Measurements from ENCODE around the gene LAMC3. TPM values are rescaled to one million over a fixed set of nuclear protein-coding genes. Genes with fewer than 3 reads are reported as not detected.
"Not testable (repeated sequence)": the region's sequence is repeated elsewhere in the genome, so short reads cannot be mapped to it uniquely, and the experiment has no call there.

The LAMC3 gene
- total RNA-seq, 6 experiments from 2014 or later: 2.7 to 14.3 (median 3.7) TPM

DNA sequence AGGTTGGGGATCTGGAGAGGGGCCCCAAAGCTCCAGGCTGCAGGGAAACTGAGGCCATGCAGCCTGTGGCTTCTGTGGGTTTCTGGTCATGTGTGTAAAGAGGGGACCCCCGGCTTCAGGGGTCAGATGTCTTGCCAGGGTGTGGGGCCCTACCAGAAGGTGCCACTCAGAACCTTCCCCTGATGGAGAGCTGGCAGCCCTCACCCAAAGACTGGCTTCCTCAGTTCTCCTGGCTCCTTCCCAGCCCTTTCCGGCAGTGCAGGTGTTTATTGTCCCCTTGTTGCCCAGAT, 11.6 kb upstream of the LAMC3 start:
- no peak overlapping the region for H3K27ac ChIP-seq
- H3K36me3 ChIP-seq: no peaks in the 10 kb centered on the region
- TF ChIP-seq POLR2A (IDR thresholded peaks at IDR 0.05): no peak
- TF ChIP-seq, protein P1, sequence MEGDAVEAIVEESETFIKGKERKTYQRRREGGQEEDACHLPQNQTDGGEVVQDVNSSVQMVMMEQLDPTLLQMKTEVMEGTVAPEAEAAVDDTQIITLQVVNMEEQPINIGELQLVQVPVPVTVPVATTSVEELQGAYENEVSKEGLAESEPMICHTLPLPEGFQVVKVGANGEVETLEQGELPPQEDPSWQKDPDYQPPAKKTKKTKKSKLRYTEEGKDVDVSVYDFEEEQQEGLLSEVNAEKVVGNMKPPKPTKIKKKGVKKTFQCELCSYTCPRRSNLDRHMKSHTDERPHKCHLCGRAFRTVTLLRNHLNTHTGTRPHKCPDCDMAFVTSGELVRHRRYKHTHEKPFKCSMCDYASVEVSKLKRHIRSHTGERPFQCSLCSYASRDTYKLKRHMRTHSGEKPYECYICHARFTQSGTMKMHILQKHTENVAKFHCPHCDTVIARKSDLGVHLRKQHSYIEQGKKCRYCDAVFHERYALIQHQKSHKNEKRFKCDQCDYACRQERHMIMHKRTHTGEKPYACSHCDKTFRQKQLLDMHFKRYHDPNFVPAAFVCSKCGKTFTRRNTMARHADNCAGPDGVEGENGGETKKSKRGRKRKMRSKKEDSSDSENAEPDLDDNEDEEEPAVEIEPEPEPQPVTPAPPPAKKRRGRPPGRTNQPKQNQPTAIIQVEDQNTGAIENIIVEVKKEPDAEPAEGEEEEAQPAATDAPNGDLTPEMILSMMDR (IDR thresholded peaks at IDR 0.05): no peak
- WGBS (ENCODE audit: insufficient coverage, low coverage, low lambda C conversion rate, missing lambda C conversion rate): no CpG with 5 or more reads among the region's 2 CpGs
- no peak overlapping the region for H3K4me3 ChIP-seq
- H3K4me1 ChIP-seq: no peaks in the 10 kb centered on the region
- intact Hi-C loops (cut with DNase I): no loop called here
- H3K27me3 ChIP-seq: no peaks in the 10 kb centered on the region
- no peaks in the 10 kb centered on the region for H3K9me3 ChIP-seq
- no peak for DNase-seq
- ATAC-seq: no peak

DNA sequence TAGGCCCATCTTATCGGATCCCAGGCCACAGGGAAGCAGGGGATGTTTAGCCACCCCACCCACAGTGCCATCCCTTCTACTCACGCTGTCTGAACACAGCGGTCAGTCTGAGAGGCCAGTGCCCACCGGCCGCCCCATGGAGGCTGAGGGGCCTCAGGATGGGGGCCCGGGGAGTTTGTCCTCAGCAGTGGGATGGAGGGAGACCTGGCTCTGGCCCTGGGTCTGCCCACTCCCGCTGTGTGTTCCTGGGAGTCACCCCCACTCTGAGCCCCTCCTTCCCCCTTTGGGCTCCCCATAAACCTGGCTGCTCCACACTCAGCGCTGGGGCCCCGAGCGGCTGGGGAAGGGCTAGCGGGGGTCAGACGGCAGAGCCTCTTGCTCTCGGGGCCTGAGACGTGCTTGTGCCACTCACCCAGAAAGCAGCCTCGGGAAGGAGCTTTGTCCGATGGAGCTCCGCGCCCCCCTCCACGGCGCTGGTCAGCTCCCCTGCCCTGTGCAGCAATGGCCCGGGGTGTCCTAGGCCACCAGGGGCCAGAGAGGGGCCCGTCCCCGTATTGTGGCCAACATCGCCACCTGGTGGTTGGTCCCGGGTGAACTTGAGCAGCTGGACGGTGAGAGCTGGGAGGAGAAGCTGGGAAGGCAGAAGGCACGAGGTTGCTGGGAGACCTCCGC, 10.9 kb upstream of the LAMC3 start:
- TF ChIP-seq, protein P1 (IDR thresholded peaks at IDR 0.05): peak; percentile 47 to 59 (median 52)
- no peak for TF ChIP-seq POLR2A (IDR thresholded peaks at IDR 0.05)
- no peaks in the 10 kb centered on the region for H3K4me1 ChIP-seq
- 31% methylated on average over 4 of the region's 28 CpGs for WGBS (ENCODE audit: insufficient coverage, low coverage, low lambda C conversion rate, missing lambda C conversion rate)
- no peaks in the 10 kb centered on the region for H3K36me3 ChIP-seq
- H3K27me3 ChIP-seq: no peaks in the 10 kb centered on the region
- no peaks in the 10 kb centered on the region for H3K9me3 ChIP-seq
- intact Hi-C loops (cut with DNase I): no loop called here
- peak; percentile 61 to 66 (median 64) for DNase-seq
- ATAC-seq: peak; percentile 58 to 85 (median 75)
- no peak overlapping the region for H3K4me3 ChIP-seq
- no peak overlapping the region for H3K27ac ChIP-seq

DNA sequence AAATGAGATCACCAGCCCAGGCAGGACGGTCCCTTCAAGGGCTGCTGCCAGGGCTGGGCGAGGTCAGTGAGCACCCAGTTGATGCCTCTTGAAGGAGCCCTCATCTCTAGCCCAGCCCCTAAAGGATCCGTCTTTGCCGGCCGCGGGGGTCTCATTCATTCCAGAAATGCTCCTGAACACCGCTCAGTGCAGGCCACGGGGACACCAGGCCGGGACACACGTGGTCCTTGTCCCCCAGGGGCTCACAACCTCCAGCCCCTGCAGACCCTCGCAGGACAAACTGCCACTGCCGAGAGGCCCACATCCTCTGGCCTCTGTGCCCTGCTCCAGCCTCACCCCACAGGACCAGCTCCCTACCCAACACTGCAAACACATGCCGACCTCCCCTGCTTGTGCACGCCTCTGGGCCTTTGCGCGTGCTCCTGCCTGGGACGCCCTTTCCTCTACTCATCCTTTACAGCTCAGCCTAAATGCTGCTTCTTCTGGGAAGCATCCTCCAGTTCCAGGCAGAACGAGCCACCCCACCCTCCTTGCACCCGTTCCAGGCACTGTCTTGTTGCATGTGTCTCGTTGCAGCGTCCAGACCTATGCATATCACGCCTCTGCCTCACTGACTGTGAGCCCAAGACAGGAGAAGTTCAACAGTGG, 10.3 kb upstream of the LAMC3 start:
- intact Hi-C loops (cut with DNase I): no loop called here
- Histone ChIP-seq H3K9me3 (no peaks in the 10 kb centered on the region), H3K27ac (no peak overlapping the region), H3K4me1 (no peaks in the 10 kb centered on the region), H3K4me3 (no peak overlapping the region), H3K36me3 (no peaks in the 10 kb centered on the region), H3K27me3 (no peaks in the 10 kb centered on the region)
- TF ChIP-seq POLR2A (IDR thresholded peaks at IDR 0.05): no peak
- TF ChIP-seq, protein P1 (IDR thresholded peaks at IDR 0.05): no peak
- WGBS (ENCODE audit: insufficient coverage, low coverage, low lambda C conversion rate, missing lambda C conversion rate): 37% methylated on average over 9 of the region's 22 CpGs
- no peak for DNase-seq
- no peak for ATAC-seq

DNA sequence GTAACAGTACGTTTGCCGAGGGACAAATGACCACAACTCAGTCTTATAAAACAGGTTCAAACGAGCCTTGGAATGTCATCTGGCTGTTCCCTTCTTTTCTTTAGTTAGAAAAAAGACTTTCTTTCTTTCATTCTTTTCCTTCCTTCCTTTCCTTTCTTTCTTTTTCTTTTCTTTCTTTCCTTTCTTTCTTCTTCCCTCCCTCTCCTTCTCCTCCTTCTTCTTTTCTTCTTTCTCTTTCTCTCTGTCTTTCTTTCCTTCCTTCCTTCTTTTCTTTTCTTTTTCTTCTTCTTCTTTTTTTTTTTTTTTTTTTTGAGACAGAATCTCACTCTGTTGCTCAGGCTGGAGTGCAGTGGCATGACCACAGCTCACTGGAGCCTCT, 9.7 kb upstream of the LAMC3 start:
- DNase-seq: no peak
- Histone ChIP-seq H3K36me3 (no peaks in the 10 kb centered on the region), H3K9me3 (no peaks in the 10 kb centered on the region), H3K27me3 (no peaks in the 10 kb centered on the region), H3K4me1 (no peaks in the 10 kb centered on the region), H3K27ac (no peak overlapping the region), H3K4me3 (no peak overlapping the region)
- WGBS (ENCODE audit: insufficient coverage, low coverage, low lambda C conversion rate, missing lambda C conversion rate): 66% methylated on average over 3 of the region's 3 CpGs
- no peak for ATAC-seq
- TF ChIP-seq, protein P1 (IDR thresholded peaks at IDR 0.05): no peak
- no peak for TF ChIP-seq POLR2A (IDR thresholded peaks at IDR 0.05)
- intact Hi-C loops (cut with DNase I): no loop called here

DNA sequence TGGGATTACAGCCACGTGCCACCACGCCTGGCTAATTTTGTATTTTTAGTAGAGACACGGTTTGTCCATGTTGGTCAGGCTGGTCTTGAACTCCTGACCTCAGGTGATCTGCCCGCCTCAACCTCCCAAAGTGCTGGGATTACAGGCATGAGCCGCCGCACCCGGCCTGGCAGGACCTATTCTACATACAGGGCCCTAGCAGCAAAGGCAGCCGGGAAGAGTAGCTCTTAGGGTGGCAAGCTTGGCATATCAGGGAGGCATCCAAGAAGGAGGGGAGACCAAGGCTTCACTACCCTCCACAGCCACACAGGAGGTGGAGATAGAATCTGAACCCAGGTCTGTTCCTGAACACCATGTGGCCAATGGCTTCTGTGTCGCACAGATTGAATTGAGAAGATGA, 8.4 kb upstream of the LAMC3 start:
- ATAC-seq; DNase-seq; intact Hi-C loops (cut with DNase I); H3K4me3 ChIP-seq; H3K36me3 ChIP-seq; H3K27me3 ChIP-seq; H3K4me1 ChIP-seq; H3K27ac ChIP-seq; H3K9me3 ChIP-seq: not testable (repeated sequence)
- WGBS (ENCODE audit: insufficient coverage, low coverage, low lambda C conversion rate, missing lambda C conversion rate): 79% methylated on average over 8 of the region's 9 CpGs

All from right lobe of liver (tissue), 6 donors.